Dermis microvascular lymphatic vessel endothelial cell (primary cell): ENCODE measurements around the gene NFE2L2. TPM values are rescaled to one million over a fixed set of nuclear protein-coding genes. Genes with fewer than 3 reads are reported as not detected.
"Not testable (repeated sequence)": the region's sequence is repeated elsewhere in the genome, so short reads cannot be mapped to it uniquely, and the experiment has no call there.

Experiments used
- DNase-seq, 2 donors: peaks; one replicate each; pipeline versions ENCODE4 v3.0.0 to v3.0.0-alpha.2; 2010; ENCODE audit warnings: low read depth in 2 of 2
- total RNA-seq: library from RNA; depleted of rRNA; stranded (reverse); fragments of >200 nt; gene quantifications from 2 replicates; pipeline ENCODE4 v1.2.1, GENCODE V29; 2014

NFE2L2 gene
- 22.9 and 47.2 TPM in 2 replicates for total RNA-seq

- DNase-seq: peak; percentile 64 to 91
These were observed at the start of gene NFE2L2 for GRCh38 chr2:177264693-177265587. TSS of gene NFE2L2 (minus strand) at chr2:177264727. CDS start at chr2:177264576, 151 bp downstream.

DNA sequence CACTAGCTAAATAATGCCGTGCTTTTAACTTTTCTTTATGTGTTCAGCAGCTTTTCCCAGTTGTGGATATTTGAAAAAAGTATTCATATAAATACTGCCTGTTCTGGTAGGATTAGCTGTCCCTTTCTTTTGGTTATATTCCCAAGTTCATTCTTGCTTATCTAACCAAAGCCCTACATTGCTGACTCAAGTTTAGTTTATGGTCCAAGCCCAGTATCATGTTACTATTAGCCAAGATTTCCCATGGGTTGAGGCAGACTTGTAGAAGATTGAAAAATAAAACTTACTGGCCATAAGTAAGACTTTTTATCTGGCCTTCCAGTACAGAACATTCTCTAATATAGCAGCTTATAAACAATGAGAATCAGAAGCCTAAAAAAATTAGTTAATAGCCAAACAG, 49.7 kb upstream of the NFE2L2 start:
- DNase-seq: no peak

GRCh38 chr2:177313162-177313781, 48.7 kb upstream of the NFE2L2 start:
- no peak for DNase-seq

DNA sequence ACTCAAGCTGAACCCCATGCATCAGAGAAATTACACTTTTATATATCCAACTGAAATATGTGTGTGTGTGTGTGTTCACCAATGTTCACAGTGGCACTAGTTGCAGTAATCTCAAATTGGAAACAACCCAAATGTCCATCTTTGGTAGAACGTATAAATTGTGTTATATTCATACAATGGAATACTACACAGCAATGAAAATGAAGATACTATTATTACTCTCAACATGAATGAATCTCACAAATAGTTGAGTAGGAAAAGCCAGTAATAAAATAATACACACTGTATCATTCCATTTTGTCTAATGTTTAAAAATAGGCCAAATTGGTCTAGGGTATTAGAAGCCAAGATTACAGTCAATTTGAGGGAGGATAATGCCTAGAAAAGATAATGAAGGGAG, 48.0 kb upstream of the NFE2L2 start:
- no peak for DNase-seq

- not testable (repeated sequence) for DNase-seq
These were observed 45.3 kb upstream of the NFE2L2 start for GRCh38 chr2:177309672-177310309.

DNA sequence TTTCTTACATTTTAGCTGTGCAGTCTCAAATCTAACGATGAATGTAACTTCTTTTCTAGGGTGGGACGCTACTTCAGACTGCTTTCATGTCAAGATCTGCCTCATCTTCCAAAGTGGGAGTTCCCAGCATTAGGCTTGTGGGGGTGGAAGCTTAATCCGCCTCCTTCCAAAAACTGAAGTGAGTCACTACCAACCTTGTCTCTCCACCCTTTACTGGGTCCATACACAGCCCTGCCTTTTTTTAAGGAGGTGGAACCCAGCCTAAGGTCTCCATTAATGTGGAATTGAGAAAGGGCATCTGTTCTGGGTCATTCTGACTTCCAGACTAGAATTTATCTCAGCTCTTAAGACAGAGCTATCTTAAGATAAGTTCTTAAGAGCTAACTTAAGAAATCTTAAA, 42.0 kb upstream of the NFE2L2 start:
- DNase-seq: no peak

- DNase-seq: no peak
These were observed 39.4 kb upstream of the NFE2L2 start for GRCh38 chr2:177303939-177304338.

DNA sequence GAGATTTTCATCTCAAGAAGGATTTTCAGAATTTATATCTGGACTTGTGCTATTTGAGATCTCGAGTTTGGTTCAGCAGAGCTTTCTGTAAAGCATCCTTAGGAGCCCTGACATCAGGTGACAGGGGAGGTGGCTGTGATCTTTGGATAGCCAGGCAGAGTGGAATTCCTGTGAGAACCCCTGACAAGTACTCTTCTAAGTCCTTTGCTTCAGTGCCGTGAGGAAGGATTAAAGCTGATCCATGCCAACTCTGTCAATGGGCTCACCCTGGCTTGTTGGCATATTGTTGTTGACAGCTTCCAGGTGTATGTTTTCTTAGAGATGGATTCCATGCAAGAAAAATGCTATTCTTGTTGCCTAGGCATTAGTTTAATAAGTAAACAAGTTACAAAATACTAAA, 38.0 kb upstream of the NFE2L2 start:
- DNase-seq: no peak

DNA sequence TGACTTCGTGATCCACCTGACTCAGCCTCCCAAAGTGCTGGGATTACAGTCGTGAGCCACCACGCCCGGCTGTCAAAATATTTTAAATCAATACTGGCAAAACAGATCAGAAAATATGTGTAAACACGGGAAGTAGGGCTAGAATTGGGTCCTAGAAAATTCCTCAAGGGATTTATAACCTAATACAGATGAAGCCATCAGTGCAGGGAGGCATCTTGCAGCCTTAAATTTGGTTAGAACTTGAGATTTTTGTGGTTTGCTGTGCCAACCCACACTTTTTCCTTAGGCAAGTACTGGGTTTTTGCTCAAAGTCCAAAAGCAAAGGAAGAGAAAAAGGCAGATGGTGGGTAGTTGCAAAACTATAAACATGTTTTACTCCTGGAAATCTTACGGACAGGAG, 33.7 kb upstream of the NFE2L2 start:
- DNase-seq: no peak

GRCh38 chr2:177296040-177296439, 31.5 kb upstream of the NFE2L2 start:
- DNase-seq: peak; percentile 39 to 42

DNA sequence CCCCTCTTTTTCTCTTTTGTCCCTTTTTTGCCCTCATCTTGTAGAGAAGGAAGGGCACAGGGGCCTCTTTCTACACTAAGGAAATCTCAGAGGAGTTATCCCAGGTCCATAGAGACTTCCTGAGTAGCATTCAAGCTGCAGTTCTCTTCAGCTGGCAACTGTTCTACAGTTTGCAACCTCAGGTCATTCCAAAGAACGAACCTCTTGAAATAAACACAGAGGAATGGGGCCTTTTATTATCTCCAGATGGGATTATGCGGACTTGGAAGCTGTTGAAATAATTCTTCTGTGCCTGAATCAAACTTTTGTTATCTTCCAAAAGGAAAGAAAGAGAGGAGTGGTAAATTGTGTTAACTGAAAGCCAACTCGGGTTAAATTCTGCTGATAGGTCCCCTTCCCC, 31.0 kb upstream of the NFE2L2 start:
- no peak for DNase-seq

DNA sequence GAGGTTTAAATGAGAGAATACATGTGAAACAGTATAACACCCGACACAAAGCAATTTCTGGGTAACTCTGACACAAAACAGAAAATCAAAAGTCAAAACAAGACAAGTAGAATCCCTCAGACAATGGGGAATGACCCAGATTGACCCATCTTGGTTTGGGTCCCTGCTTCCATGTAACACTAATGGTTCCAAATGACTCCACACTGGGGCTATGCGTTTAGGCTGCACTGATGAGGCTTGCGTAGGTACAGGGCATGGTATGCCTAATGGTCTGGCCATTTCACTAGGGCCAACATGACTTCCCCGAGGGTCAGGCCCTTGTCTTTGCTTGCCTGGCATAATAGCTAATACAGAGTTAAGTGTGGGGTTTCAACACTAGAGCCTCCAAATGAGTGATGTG, 27.2 kb upstream of the NFE2L2 start:
- DNase-seq: no peak

DNA sequence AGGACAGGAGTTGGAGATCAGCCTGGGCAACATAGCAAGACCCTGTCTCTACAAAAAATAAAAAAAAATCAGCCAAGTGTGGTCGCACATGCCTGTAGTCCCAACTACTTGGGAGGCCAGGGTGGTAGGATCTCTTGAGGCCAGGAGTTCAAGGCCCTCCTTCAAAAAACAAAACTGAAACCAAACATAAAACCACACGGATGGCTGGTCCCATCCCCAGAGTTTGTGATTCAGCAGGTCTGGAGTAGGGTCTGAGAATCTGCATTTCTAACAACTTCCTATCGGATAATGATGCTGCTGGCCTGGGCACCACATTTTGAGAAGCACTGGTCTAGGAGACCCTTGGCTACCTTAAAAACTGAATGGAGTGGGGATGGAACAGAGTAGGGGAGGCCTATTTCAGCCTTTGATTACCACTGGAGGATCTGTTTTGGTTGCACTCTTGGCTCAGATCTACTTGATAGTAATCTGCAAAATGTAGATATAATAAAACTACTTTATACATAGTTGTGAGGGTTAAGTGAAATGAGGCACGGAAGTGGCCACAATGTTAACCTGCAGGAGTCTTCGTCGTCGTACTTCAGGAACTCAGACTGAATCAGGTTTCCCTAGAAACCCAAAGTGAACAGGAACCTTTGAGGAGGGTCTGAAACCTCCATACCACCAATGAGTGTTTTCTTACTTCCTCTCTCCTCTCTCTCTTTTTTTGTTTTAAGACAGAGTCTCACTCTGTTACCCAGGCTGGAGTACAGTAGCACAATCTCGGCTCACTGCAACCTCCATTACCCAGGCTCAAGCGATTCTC, 25.5 kb upstream of the NFE2L2 start:
- no peak for DNase-seq

DNA sequence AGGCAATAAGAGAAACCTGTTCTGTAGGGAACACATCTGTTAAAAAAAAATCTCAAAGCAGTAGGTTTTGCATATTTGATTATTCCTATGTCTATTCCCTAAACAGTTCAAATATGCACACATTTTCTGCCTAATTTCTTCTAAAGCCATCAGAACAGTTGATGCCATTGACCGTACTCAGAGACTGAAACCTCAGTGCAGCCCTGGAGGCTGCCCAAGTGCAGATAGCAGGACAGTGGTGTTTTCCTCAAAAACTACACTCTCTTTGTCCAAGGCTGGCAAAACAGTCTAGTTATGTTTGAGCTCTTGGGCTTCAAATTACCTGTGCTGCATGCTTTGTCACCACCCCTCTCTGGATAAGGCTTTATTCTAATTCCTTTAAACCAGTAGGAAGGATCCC, 23.3 kb upstream of the NFE2L2 start:
- no peak for DNase-seq

DNA sequence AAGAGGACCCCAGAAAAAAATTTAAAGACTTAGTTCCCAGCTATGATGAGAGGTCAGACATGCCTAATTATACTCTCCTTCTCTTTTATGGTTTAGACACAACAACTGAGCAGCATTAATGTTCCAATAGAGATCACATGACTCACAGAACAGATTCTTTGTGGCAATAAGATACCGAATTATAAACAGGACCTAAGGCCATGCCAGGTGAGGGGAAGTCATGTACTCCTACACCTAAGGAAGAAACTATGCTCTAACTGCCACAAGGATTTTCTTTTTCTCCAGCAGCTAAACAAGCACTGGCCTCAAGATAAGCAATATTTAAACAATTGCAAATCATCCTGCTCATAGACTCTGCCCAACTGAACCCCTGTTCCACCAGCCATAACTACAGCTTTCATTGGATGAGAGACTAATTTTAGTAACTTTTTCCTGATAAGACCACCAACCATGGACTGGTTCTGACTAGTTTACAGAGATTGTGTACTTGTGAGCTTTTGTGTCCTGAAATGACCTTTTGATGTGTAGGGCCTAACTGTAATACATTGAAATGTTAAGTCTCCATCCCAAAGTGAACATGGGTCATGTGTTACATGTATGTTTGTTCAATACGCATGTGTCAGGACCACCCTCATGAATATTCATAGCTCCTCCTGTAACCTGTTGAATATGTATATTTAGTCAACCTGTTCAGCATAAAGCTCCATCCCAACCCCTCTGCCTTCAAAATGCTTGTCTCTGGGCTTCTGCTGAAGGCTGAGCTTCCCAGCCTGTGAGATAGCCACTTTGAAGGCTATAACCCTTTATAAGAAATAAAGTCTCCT, 21.6 kb upstream of the NFE2L2 start:
- no peak for DNase-seq

DNA sequence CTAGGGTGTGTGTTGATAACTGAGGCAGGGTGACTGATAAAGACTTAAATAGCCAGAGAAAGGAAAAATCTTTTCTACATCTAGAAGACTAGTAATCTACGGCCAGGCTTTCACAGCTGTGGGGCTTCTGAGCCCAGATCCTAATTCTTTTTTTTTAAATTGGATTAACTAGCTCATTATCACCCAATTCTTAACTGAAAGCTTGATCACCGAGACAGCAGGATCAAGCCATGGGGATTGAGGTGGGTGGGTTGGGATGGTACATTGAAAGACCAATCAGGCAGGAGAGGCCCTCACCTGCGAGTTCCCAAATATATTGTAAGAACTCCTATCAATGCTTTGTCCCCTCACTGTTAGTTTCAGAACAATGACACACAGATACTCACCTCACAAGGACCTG, 20.0 kb upstream of the NFE2L2 start:
- no peak for DNase-seq

DNA sequence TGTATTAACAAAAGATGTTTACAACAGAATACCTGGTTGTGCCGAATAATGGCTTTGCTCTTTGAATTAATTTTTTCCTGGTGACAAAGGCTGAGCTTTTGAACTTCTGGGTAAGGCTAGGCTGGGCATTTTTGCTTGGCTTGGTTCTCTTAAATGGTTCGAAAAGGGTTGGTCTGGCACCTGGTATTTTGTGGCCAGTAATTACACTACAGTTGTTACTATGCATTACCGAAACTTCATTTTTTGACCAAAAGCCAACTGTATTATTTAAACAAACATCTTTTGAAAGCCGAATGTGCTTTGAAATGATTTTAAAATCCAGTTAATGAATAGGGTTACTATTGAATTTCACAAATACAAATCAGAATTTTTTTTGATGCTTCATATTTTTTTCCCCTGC, 19.4 kb upstream of the NFE2L2 start:
- DNase-seq: no peak

DNA sequence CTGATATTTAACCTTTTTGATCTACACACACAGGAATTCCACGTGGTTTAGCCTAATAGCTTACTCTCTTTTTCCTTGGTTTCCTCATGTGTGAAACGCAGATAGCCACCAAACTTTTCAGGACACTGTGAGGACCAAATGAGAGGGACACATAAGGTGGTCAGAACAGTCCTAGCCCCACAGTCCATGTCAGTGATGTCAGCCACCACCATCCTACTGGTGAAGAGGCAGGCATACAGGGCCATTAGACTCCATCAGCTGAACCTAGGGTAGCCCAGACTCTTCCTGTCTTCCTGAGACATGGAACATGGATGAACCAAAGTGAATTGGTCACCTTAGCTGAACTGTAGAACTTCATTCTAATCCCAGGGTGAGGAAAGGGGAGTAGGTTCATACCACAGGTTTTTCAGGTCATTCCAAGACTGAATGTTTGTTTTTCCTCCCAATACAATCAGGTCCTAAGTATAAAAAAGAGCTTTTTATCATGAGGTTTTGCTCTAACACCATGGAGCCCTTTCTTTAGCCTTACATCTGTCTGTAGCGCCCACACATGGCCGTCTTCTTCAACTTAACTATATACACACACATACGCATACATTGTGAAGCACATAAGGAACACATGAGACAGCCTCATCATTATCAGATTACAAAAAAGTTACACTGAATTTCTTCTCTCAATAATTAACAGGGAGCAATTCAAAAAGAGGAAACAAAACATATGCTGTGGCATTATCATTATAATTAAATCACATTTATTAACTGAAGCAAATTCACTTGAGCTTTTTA, 18.5 kb upstream of the NFE2L2 start:
- DNase-seq: no peak

GRCh38 chr2:177282181-177282641, 17.7 kb upstream of the NFE2L2 start:
- no peak for DNase-seq
